ENCODE data around the gene ADAMTSL3.
"Not testable (repeated sequence)": the region's sequence is repeated elsewhere in the genome, so short reads cannot be mapped to it uniquely, and the experiment has no call there.

ADAMTSL3 gene

GRCh38 chr15:83746231-83746630 lies 92.3 kb downstream of the ADAMTSL3 start:
- DNase-seq, result no peak
- intact Hi-C loops (cut with DNase I), result loop anchor here (5.0 to 10.0 kb wide), 2 partner anchors 181 to 309 kb away; no protein-coding TSS in a partner anchor

GRCh38 chr15:83747050-83747717 lies 93.3 kb downstream of the ADAMTSL3 start:
- intact Hi-C loops (cut with DNase I), result loop anchor here (5.0 to 10.0 kb wide), 2 partner anchors 182 to 310 kb away; no protein-coding TSS in a partner anchor
- DNase-seq, result no peak

- intact Hi-C loops (cut with DNase I), result loop anchor here (5.0 to 10.0 kb wide), 2 partner anchors 183 to 310 kb away; no protein-coding TSS in a partner anchor
- no peak for DNase-seq
Measured at GRCh38 chr15:83747718-83748110, 93.8 kb downstream of the ADAMTSL3 start.

DNA sequence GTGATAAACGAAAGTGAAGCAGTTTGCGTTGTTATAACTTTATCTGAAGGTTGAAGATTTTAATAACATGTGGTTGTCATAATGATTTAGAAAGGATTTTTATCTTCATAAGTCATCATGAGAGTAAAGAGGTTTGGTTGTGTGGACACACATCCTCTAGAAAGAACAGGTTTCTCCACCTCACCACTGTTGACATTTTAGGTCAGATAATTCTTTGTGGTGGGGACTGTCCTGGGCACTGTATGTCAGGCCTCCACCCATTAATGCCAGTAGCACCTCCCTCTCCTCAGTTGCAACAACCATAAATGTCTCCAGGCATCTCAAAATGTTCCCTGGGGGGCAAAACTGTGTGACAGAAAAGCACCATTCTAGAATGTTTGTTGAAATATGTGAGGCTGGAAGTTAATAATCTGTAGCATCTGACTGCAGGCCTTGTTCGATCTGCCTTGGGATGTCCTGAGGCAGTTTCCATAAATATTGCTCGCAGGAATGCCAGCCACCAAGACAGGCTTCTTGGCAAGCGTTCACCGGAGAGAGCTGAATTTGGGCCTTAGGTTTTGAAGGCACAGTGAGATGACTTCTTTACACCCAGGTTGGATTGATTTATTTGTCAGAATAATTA lies 100.1 kb downstream of the ADAMTSL3 start:
- no peak for DNase-seq
- intact Hi-C loops (cut with DNase I), result no loop called here

GRCh38 chr15:83757291-83757690 lies 103.4 kb downstream of the ADAMTSL3 start:
- DNase-seq, result peak in 1 of 10 donors; percentile 43
- intact Hi-C loops (cut with DNase I), result not testable (repeated sequence)

GRCh38 chr15:83762367-83762766 lies 108.4 kb downstream of the ADAMTSL3 start:
- intact Hi-C loops (cut with DNase I), result no loop called here
- no peak for DNase-seq

GRCh38 chr15:83764201-83764838 lies 110.4 kb downstream of the ADAMTSL3 start:
- DNase-seq, result peak in 3 of 10 donors; percentile 16 to 78 (median 17)
- intact Hi-C loops (cut with DNase I), result no loop called here

DNA sequence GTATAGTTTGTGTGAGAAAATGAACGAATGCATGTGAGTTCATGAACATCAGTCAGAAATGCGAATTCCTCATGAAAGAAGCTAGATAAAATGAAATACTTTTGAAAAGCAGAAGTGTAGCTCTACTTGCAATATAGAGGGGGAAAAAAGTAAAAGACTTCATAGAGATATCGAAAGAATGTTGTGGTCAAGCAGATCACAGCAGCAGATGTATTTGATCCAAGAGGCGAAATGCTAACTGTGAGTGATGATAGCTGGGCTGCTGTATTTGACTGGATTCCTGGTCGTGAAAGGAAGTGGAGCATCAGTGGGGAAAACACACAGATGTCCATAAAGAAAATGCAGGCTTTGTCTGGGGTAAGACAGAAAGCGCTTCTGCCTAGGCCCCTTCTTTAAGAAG lies 112.4 kb downstream of the ADAMTSL3 start:
- intact Hi-C loops (cut with DNase I), result no loop called here
- no peak for DNase-seq

GRCh38 chr15:83767741-83768140 lies 113.8 kb downstream of the ADAMTSL3 start:
- DNase-seq, result no peak
- intact Hi-C loops (cut with DNase I), result no loop called here

GRCh38 chr15:83769411-83769999 lies 115.6 kb downstream of the ADAMTSL3 start:
- intact Hi-C loops (cut with DNase I), result no loop called here
- DNase-seq, result no peak

DNA sequence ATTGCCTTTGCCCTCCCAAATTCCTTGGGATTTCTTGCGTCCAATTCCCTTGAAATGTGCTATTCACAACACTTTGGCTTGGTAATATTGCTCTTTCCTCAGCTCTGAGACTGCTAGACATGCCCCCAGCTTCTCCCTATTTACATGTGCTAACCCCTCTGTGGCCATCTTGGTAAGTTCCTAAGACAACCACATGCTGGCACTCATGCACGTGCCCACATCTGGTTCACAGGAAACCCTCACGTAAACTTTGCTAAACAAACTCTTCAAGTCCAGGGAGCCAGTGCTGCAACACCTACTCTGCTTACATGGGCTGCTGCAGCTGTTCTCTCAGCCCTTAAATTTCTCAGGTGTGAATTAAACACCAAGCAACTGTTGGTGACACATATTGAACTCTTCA lies 121.8 kb downstream of the ADAMTSL3 start:
- DNase-seq, result no peak
- intact Hi-C loops (cut with DNase I), result no loop called here

- intact Hi-C loops (cut with DNase I), result no loop called here
- DNase-seq, result peak in 1 of 10 donors; percentile 67
Measured at GRCh38 chr15:83776986-83777385, 123.1 kb downstream of the ADAMTSL3 start.

GRCh38 chr15:83783227-83783626 lies 129.3 kb downstream of the ADAMTSL3 start:
- intact Hi-C loops (cut with DNase I), result no loop called here

GRCh38 chr15:83784975-83785374 lies 131.1 kb downstream of the ADAMTSL3 start:
- DNase-seq, result no peak
- intact Hi-C loops (cut with DNase I), result no loop called here

More at GRCh38 chr15:83783227-83783626, 129.3 kb downstream of the ADAMTSL3 start:
- no peak for DNase-seq

- intact Hi-C loops (cut with DNase I), result no loop called here
- no peak for DNase-seq
Measured at GRCh38 chr15:83786336-83786735, 132.4 kb downstream of the ADAMTSL3 start.

DNA sequence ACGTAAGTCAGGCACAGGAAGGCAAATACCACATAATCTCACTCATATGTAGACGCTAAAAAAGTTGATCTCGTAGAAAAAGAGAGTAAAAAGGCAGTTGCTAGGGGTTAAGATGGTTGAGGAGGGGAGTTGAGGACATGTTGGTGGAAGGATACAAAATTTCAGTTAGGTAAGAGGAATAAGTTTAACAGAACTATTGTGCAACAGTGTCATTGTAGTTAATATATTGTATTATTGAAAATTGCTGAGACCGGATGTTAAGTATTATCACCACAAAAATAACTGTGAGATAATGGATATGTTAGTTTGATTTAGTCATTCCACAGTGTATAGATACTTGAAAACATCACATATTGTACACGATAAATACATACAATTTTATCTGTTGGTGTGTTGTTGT lies 139.1 kb downstream of the ADAMTSL3 start:
- no peak for DNase-seq
- intact Hi-C loops (cut with DNase I), result no loop called here

DNA sequence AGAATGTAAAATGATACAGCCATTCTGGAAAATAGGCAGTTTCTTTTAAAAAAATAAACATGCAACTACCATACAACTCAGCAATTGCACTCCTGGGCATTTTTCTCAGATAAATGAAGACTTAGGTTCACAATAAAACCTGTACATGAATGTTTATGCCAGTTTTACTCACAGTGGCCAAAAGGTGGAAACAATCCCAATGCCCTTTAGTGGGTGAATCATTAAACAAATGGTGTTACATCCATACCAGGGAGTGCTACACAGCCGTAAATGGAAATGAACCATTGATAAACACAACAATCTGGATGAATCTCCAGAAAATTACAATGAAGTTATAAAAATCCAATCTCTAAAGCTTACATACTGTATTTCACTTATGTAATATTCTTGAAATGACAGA lies 140.3 kb downstream of the ADAMTSL3 start:
- no peak for DNase-seq
- intact Hi-C loops (cut with DNase I), result no loop called here

DNA sequence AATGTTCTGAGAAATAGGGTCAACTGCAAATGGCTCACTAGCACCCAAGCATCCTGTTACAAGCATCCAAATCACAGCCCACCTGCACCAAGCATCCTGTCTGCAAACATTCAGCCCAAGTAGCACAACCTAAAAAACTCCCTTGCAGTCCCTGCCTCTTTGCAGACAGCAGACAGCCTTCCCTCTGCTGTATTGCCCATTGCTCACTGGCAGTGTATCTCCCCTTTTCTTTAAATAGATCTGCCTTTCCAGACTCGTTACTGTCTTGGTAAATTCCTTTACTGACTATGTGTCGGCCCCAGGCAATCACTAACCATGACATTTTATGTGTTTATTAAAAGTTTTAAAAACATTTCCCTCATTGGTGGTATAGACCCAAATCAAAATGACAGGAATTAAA lies 155.4 kb downstream of the ADAMTSL3 start:
- DNase-seq, result no peak
- intact Hi-C loops (cut with DNase I), result no loop called here

- no peak for DNase-seq
- intact Hi-C loops (cut with DNase I), result no loop called here
Measured at GRCh38 chr15:83810110-83810509, 156.2 kb downstream of the ADAMTSL3 start.

DNA sequence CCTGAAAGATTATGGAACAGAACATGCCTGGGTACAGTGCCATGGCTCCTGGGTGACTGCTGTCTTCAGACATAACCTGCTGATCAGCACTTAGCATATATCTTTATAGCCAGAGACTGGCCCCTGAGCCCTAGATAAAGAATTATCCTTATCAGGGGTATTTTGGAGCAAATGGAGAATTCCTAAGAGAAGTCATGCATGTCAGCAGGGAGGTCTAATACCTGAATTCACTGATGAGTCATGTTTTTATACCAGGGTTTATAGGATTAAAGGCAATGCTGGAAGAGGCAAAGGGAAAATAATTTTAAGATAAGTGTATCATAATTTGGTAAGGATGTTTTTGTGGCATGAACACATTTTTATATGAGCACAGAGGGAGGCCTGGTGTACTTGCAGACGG lies 159.8 kb downstream of the ADAMTSL3 start:
- intact Hi-C loops (cut with DNase I), result no loop called here
- no peak for DNase-seq

DNA sequence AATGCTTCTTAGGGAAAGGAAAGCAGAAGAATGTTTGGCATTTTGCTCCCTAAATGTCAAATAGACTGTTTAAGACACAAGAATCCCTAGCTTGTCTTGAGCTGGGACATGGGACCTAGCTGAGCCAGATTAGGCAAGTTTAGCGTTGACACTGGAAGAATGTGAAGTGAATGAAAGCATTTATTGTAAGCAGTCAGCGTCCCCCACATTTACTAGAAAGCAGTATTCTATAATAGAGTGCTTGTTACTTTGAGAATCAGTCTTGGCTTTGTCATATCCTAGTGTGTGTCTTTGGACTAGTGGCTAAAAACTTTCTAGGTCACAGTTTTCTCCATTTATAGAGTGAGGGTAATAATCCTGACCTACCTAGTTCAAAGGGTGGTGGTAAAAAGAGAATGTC lies 161.6 kb downstream of the ADAMTSL3 start:
- no peak for DNase-seq
- intact Hi-C loops (cut with DNase I), result no loop called here

Measured in posterior cingulate gyrus (tissue), 11 donors.